ENCODE results near the gene GCA. TPM values are rescaled to one million over a fixed set of nuclear protein-coding genes. Genes with fewer than 3 reads are reported as not detected.

The GCA gene
- polyA plus RNA-seq, 1 donor: 37.7 TPM

GRCh38 chr2:162365392-162365791 is 21.5 kb downstream of the GCA start:
- no peaks in the 10 kb centered on the region for H3K4me1 ChIP-seq (ENCODE audit: control insufficient read depth, insufficient read depth, low read length)
- H3K27ac ChIP-seq (ENCODE audit: low read length): no peak overlapping the region
- no peak overlapping the region for H3K4me3 ChIP-seq (ENCODE audit: low read length)
- no peaks in the 10 kb centered on the region for H3K27me3 ChIP-seq (ENCODE audit: control insufficient read depth, insufficient read depth, low read length)
- no peak for DNase-seq
- H3K9me3 ChIP-seq (ENCODE audit: control insufficient read depth, low read depth, low read length): no peaks in the 10 kb centered on the region
- H3K36me3 ChIP-seq (ENCODE audit: control insufficient read depth, insufficient read depth, low read length): no peaks in the 10 kb centered on the region
- WGBS (ENCODE audit: insufficient coverage, low lambda C conversion rate): 76% methylated on average over 2 of the region's 2 CpGs

- Histone ChIP-seq H3K27ac (ENCODE audit: low read length) (no peak overlapping the region), H3K4me3 (ENCODE audit: low read length) (no peak overlapping the region), H3K27me3 (ENCODE audit: control insufficient read depth, insufficient read depth, low read length) (no peaks in the 10 kb centered on the region), H3K4me1 (ENCODE audit: control insufficient read depth, insufficient read depth, low read length) (no peaks in the 10 kb centered on the region), H3K9me3 (ENCODE audit: control insufficient read depth, low read depth, low read length) (no peaks in the 10 kb centered on the region), H3K36me3 (ENCODE audit: control insufficient read depth, insufficient read depth, low read length) (no peaks in the 10 kb centered on the region)
- no peak for DNase-seq
- no CpG with 5 or more reads among the region's 1 CpG for WGBS (ENCODE audit: insufficient coverage, low lambda C conversion rate)
These were observed 24.6 kb downstream of the GCA start for GRCh38 chr2:162368494-162368893.

- Histone ChIP-seq H3K4me3 (ENCODE audit: low read length) (no peak overlapping the region), H3K27me3 (ENCODE audit: control insufficient read depth, insufficient read depth, low read length) (no peaks in the 10 kb centered on the region), H3K36me3 (ENCODE audit: control insufficient read depth, insufficient read depth, low read length) (no peaks in the 10 kb centered on the region), H3K27ac (ENCODE audit: low read length) (no peak overlapping the region), H3K9me3 (ENCODE audit: control insufficient read depth, low read depth, low read length) (no peaks in the 10 kb centered on the region), H3K4me1 (ENCODE audit: control insufficient read depth, insufficient read depth, low read length) (no peaks in the 10 kb centered on the region)
- no peak for DNase-seq
- WGBS (ENCODE audit: insufficient coverage, low lambda C conversion rate): 71% methylated on average over 1 of the region's 1 CpG
These were observed 25.6 kb downstream of the GCA start for GRCh38 chr2:162369551-162369950.

- Histone ChIP-seq H3K4me3 (ENCODE audit: low read length) (no peak overlapping the region), H3K9me3 (ENCODE audit: control insufficient read depth, low read depth, low read length) (no peaks in the 10 kb centered on the region), H3K4me1 (ENCODE audit: control insufficient read depth, insufficient read depth, low read length) (no peaks in the 10 kb centered on the region), H3K27ac (ENCODE audit: low read length) (no peak overlapping the region), H3K36me3 (ENCODE audit: control insufficient read depth, insufficient read depth, low read length) (no peaks in the 10 kb centered on the region), H3K27me3 (ENCODE audit: control insufficient read depth, insufficient read depth, low read length) (no peaks in the 10 kb centered on the region)
- DNase-seq: peak; percentile 2 to 11
- WGBS (ENCODE audit: insufficient coverage, low lambda C conversion rate): no CpG with 5 or more reads among the region's 3 CpGs
These were observed 27.0 kb downstream of the GCA start for GRCh38 chr2:162370931-162371330.

GRCh38 chr2:162372818-162373217 is 28.9 kb downstream of the GCA start:
- Histone ChIP-seq H3K36me3 (ENCODE audit: control insufficient read depth, insufficient read depth, low read length) (no peaks in the 10 kb centered on the region), H3K4me1 (ENCODE audit: control insufficient read depth, insufficient read depth, low read length) (no peaks in the 10 kb centered on the region), H3K27ac (ENCODE audit: low read length) (no peak overlapping the region)

GRCh38 chr2:162379719-162380580 is 36.0 kb downstream of the GCA start:
- WGBS (ENCODE audit: insufficient coverage, low lambda C conversion rate): 92% methylated on average over 2 of the region's 12 CpGs

More at GRCh38 chr2:162372818-162373217, 28.9 kb downstream of the GCA start:
- DNase-seq: no peak
- H3K4me3 ChIP-seq (ENCODE audit: low read length): no peak overlapping the region
- no peaks in the 10 kb centered on the region for H3K27me3 ChIP-seq (ENCODE audit: control insufficient read depth, insufficient read depth, low read length)
- H3K9me3 ChIP-seq (ENCODE audit: control insufficient read depth, low read depth, low read length): no peaks in the 10 kb centered on the region

GRCh38 chr2:162381851-162382250 is 37.9 kb downstream of the GCA start:
- Histone ChIP-seq H3K27ac (ENCODE audit: low read length) (no peak overlapping the region), H3K4me1 (ENCODE audit: control insufficient read depth, insufficient read depth, low read length) (no peaks in the 10 kb centered on the region), H3K4me3 (ENCODE audit: low read length) (no peak overlapping the region), H3K36me3 (ENCODE audit: control insufficient read depth, insufficient read depth, low read length) (no peaks in the 10 kb centered on the region), H3K9me3 (ENCODE audit: control insufficient read depth, low read depth, low read length) (no peaks in the 10 kb centered on the region), H3K27me3 (ENCODE audit: control insufficient read depth, insufficient read depth, low read length) (no peaks in the 10 kb centered on the region)
- 40% methylated on average over 1 of the region's 4 CpGs for WGBS (ENCODE audit: insufficient coverage, low lambda C conversion rate)
- no peak for DNase-seq

More at GRCh38 chr2:162379719-162380580, 36.0 kb downstream of the GCA start:
- DNase-seq: no peak
- Histone ChIP-seq H3K4me3 (ENCODE audit: low read length) (no peak overlapping the region), H3K4me1 (ENCODE audit: control insufficient read depth, insufficient read depth, low read length) (no peaks in the 10 kb centered on the region), H3K27me3 (ENCODE audit: control insufficient read depth, insufficient read depth, low read length) (no peaks in the 10 kb centered on the region), H3K36me3 (ENCODE audit: control insufficient read depth, insufficient read depth, low read length) (no peaks in the 10 kb centered on the region), H3K9me3 (ENCODE audit: control insufficient read depth, low read depth, low read length) (no peaks in the 10 kb centered on the region), H3K27ac (ENCODE audit: low read length) (no peak overlapping the region)

GRCh38 chr2:162382278-162382677 is 38.3 kb downstream of the GCA start:
- no peak overlapping the region for H3K4me3 ChIP-seq (ENCODE audit: low read length)
- DNase-seq: peak; percentile 26 to 42
- H3K27ac ChIP-seq (ENCODE audit: low read length): no peak overlapping the region
- H3K36me3 ChIP-seq (ENCODE audit: control insufficient read depth, insufficient read depth, low read length): no peaks in the 10 kb centered on the region
- no peaks in the 10 kb centered on the region for H3K4me1 ChIP-seq (ENCODE audit: control insufficient read depth, insufficient read depth, low read length)
- no peaks in the 10 kb centered on the region for H3K27me3 ChIP-seq (ENCODE audit: control insufficient read depth, insufficient read depth, low read length)
- no peaks in the 10 kb centered on the region for H3K9me3 ChIP-seq (ENCODE audit: control insufficient read depth, low read depth, low read length)
- WGBS (ENCODE audit: insufficient coverage, low lambda C conversion rate): 0% methylated on average over 1 of the region's 1 CpG

- H3K4me1 ChIP-seq (ENCODE audit: control insufficient read depth, insufficient read depth, low read length): no peaks in the 10 kb centered on the region
- WGBS (ENCODE audit: insufficient coverage, low lambda C conversion rate): no CpG with 5 or more reads among the region's 3 CpGs
- H3K4me3 ChIP-seq (ENCODE audit: low read length): no peak overlapping the region
- no peaks in the 10 kb centered on the region for H3K9me3 ChIP-seq (ENCODE audit: control insufficient read depth, low read depth, low read length)
- no peak overlapping the region for H3K27ac ChIP-seq (ENCODE audit: low read length)
- H3K27me3 ChIP-seq (ENCODE audit: control insufficient read depth, insufficient read depth, low read length): no peaks in the 10 kb centered on the region
- no peaks in the 10 kb centered on the region for H3K36me3 ChIP-seq (ENCODE audit: control insufficient read depth, insufficient read depth, low read length)
- no peak for DNase-seq
These were observed 41.6 kb downstream of the GCA start for GRCh38 chr2:162385536-162385935.

- Histone ChIP-seq H3K27ac (ENCODE audit: low read length) (no peak overlapping the region), H3K4me3 (ENCODE audit: low read length) (no peak overlapping the region), H3K4me1 (ENCODE audit: control insufficient read depth, insufficient read depth, low read length) (no peaks in the 10 kb centered on the region), H3K9me3 (ENCODE audit: control insufficient read depth, low read depth, low read length) (no peaks in the 10 kb centered on the region), H3K27me3 (ENCODE audit: control insufficient read depth, insufficient read depth, low read length) (no peaks in the 10 kb centered on the region), H3K36me3 (ENCODE audit: control insufficient read depth, insufficient read depth, low read length) (no peaks in the 10 kb centered on the region)
- WGBS (ENCODE audit: insufficient coverage, low lambda C conversion rate): no CpG with 5 or more reads among the region's 4 CpGs
- DNase-seq: no peak
These were observed 46.9 kb downstream of the GCA start for GRCh38 chr2:162390801-162391200.

GRCh38 chr2:162400336-162400735 is 56.4 kb downstream of the GCA start:
- no peak for DNase-seq

More at GRCh38 chr2:162400336-162400735, 56.4 kb downstream of the GCA start:
- H3K9me3 ChIP-seq (ENCODE audit: control insufficient read depth, low read depth, low read length): no peaks in the 10 kb centered on the region
- H3K27me3 ChIP-seq (ENCODE audit: control insufficient read depth, insufficient read depth, low read length): no peaks in the 10 kb centered on the region
- H3K27ac ChIP-seq (ENCODE audit: low read length): no peak overlapping the region
- no peaks in the 10 kb centered on the region for H3K4me1 ChIP-seq (ENCODE audit: control insufficient read depth, insufficient read depth, low read length)
- no peaks in the 10 kb centered on the region for H3K36me3 ChIP-seq (ENCODE audit: control insufficient read depth, insufficient read depth, low read length)
- no CpG with 5 or more reads among the region's 3 CpGs for WGBS (ENCODE audit: insufficient coverage, low lambda C conversion rate)
- H3K4me3 ChIP-seq (ENCODE audit: low read length): no peak overlapping the region
